Effector memory CD8-positive, alpha-beta T cell (primary cell): ENCODE data around the gene CPSF3.

Experiments used
- ATAC-seq: fragments of 150-1000 bp; cut with Tn5 transposase; replicated peaks from 2 replicates; pipeline ENCODE4 v1.10.0; 2021; ENCODE audit warnings: mild to moderate bottlenecking, moderate library complexity
- DNase-seq, 3 experiments: peaks; one replicate each; pipeline ENCODE4 v3.0.0; 2021
- H3K27ac Mint-ChIP-seq, 2 donors: one replicate each; pipeline ENCODE4 v1.8.0; 2022; ENCODE audit warnings: mild to moderate bottlenecking in 2 of 2, mixed read lengths in 2 of 2, moderate library complexity in 2 of 2
- H3K27me3 Mint-ChIP-seq, 2 donors: one replicate each; pipeline ENCODE4 v1.8.0; 2022; ENCODE audit warnings: mixed read lengths in 2 of 2
- H3K36me3 Mint-ChIP-seq: one replicate; pipeline ENCODE4 v1.8.0; 2022; ENCODE audit warnings: mild to moderate bottlenecking, moderate library complexity, mixed read lengths; ENCODE audit not compliant: insufficient read depth
- H3K4me1 Mint-ChIP-seq, 2 donors: one replicate each; pipeline ENCODE4 v1.8.0; 2022; ENCODE audit warnings: low read depth in 2 of 2, mixed read lengths in 2 of 2
- H3K4me3 Mint-ChIP-seq, 2 donors: one replicate each; pipeline ENCODE4 v1.8.0; 2022; ENCODE audit warnings: mild to moderate bottlenecking in 2 of 2, mixed read lengths in 2 of 2, moderate library complexity in 2 of 2
- H3K9me3 Mint-ChIP-seq, 2 donors: one replicate each; pipeline ENCODE4 v1.8.0; 2022; ENCODE audit warnings: mixed read lengths in 2 of 2
- total RNA-seq, 9 experiments: gene quantifications; one replicate each; lab custom pipeline; 2026; lab: John Stamatoyannopoulos, UW

The CPSF3 gene
- total RNA-seq: 23.5 to 120 (median 50.5) reads per million in 9 experiments

- H3K9me3 Mint-ChIP-seq: no peaks in the 10 kb centered on the region
- no peaks in the 10 kb centered on the region for H3K27me3 Mint-ChIP-seq
- H3K36me3 Mint-ChIP-seq: peaks cover 17% of the 10 kb centered on the region
- H3K4me1 Mint-ChIP-seq: peaks cover 23 to 36% of the 10 kb centered on the region in 2 donors
- H3K27ac Mint-ChIP-seq: peak within 1 kb of the TSS in 1 of 2 donors; percentile 95
- DNase-seq (peak; percentile 93 to 96 (median 95)), ATAC-seq (peak; percentile 86)
- H3K4me3 Mint-ChIP-seq: no peak within 1 kb of the TSS
These were observed at the start of gene CPSF3, which contains the start of gene ITGB1BP1 for GRCh38 chr2:9423100-9423921. TSS of gene CPSF3 (plus strand) at chr2:9423654. CDS start at chr2:9423774, 120 bp downstream. TSS of gene ITGB1BP1 (minus strand) at chr2:9423528. CDS start at chr2:9418697, 4,831 bp downstream.

- Mint-ChIP-seq H3K9me3 (no peaks in the 10 kb centered on the region), H3K4me3 (no peak overlapping the region), H3K36me3 (no peaks in the 10 kb centered on the region), H3K4me1 (peaks cover 0 to 5% of the 10 kb centered on the region in 2 donors), H3K27me3 (peaks cover 54 to 70% of the 10 kb centered on the region in 2 donors), H3K27ac (no peak overlapping the region)
- DNase-seq (no peak), ATAC-seq (no peak)
These were observed 49.3 kb upstream of the CPSF3 start for GRCh38 chr2:9374071-9374730.

DNA sequence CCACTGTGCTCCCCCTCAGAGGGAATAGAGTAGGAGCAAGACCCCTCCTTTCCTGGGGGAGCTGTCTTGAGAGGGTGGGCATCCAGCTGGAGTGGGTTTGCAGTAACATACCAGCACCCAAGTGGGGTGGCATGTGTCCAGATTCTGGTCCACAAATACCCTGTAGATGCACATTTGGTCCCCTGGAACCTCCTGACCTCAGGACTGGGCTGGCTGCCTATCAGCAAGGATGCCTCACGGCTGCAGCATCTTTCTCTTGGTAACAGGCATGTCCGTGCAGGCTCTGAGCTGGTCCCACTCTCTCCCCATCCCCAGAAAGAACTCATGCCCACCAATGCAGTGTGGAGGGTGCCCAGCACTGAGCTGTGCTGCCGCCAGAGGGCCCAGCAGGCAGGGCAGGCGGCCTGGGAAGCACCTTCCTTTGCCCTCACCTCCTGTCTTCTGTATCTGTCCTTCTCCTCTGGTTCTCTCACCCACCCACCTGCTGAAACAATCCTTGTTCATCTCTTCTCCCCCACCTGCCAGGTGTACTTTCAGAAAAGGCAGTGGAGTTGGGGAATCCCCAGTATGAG is 47.5 kb upstream of the CPSF3 start:
- Mint-ChIP-seq H3K36me3 (no peaks in the 10 kb centered on the region), H3K27me3 (peaks cover 41 to 55% of the 10 kb centered on the region in 2 donors)

GRCh38 chr2:9377461-9378097 is 45.9 kb upstream of the CPSF3 start:
- no peaks in the 10 kb centered on the region for H3K36me3 Mint-ChIP-seq
- ATAC-seq (no peak), DNase-seq (no peak)
- H3K27ac Mint-ChIP-seq: no peak overlapping the region
- no peak overlapping the region for H3K4me3 Mint-ChIP-seq
- H3K4me1 Mint-ChIP-seq: peaks cover 0 to 5% of the 10 kb centered on the region in 2 donors
- H3K27me3 Mint-ChIP-seq: peaks cover 31 to 41% of the 10 kb centered on the region in 2 donors
- no peaks in the 10 kb centered on the region for H3K9me3 Mint-ChIP-seq

More for the DNA sequence above, 47.5 kb upstream of the CPSF3 start:
- no peak overlapping the region for H3K27ac Mint-ChIP-seq
- ATAC-seq (no peak), DNase-seq (no peak)
- H3K4me3 Mint-ChIP-seq: no peak overlapping the region
- H3K4me1 Mint-ChIP-seq: peaks cover 0 to 5% of the 10 kb centered on the region in 2 donors
- no peaks in the 10 kb centered on the region for H3K9me3 Mint-ChIP-seq

DNA sequence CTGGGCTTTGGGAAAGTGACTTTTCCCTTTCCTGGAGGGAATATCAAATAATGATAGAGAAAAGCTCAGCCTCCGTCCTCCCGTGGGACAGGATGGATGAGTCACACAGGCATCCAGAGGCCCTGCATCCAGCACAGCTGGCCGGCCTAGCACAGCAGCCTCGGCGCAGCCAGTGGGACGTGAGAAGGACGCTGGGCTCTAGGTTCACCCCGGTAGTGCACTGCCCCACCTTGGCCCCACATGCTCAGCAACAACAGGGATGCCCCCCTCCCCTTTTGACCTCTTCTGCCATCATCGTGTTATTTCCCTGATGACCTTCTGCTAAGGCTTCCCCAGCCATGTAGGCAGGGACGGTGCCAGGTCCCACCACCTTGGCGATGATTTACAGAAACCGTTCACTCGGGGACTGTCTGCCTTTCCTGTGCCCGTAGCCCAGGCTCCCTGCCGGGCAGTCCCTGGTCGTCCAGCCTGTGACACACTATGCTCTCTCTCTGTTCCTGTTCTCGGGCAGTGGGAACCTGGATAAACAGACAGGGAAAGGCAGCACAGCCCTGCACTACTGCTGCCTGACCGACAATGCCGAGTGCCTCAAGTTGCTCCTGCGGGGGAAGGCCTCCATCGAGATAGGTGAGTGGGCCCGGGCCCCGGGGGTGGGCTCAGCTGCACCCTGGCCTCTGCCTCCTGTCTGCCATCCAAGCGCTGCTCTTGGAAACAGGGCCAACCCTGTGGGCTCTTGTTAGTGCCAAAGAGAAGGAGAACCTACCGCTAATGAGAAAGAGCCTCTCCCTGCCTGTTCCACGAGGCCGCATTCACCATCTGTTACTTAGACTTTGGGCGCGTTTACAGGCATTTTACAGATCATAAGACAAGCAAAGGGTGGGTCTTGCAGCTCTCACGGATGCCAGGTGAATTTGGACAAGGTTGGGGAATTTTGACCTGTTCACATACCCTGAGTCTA is 44.7 kb upstream of the CPSF3 start:
- Mint-ChIP-seq H3K4me3 (no peak overlapping the region), H3K36me3 (no peaks in the 10 kb centered on the region), H3K27me3 (peaks cover 31 to 42% of the 10 kb centered on the region in 2 donors), H3K4me1 (peaks cover 0 to 5% of the 10 kb centered on the region in 2 donors), H3K9me3 (no peaks in the 10 kb centered on the region), H3K27ac (no peak overlapping the region)
- ATAC-seq (no peak), DNase-seq (no peak)

DNA sequence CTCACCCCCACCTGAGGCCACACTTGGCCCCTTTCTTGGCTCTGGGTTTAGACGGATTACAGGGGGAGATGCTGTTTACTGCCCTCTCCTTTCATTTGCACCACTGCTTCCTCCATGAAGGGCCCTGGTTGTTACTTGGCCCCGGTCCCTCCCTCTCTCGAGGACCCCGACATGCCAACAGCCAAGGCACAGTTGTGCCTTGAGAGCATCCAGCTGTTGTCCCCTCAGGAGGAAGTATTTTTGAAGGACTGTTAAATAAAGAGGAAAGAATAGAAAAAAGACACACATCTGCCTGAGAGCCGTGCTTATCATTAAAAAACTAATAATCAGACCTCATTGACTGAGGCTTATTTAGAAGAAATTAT is 44.1 kb upstream of the CPSF3 start:
- Mint-ChIP-seq H3K36me3 (no peaks in the 10 kb centered on the region), H3K9me3 (no peaks in the 10 kb centered on the region), H3K4me1 (peaks cover 0 to 5% of the 10 kb centered on the region in 2 donors), H3K27me3 (peaks cover 26 to 35% of the 10 kb centered on the region in 2 donors), H3K27ac (no peak overlapping the region), H3K4me3 (no peak overlapping the region)
- DNase-seq (no peak), ATAC-seq (no peak)

- DNase-seq (no peak), ATAC-seq (no peak)
- Mint-ChIP-seq H3K27me3 (peaks cover 22 to 29% of the 10 kb centered on the region in 2 donors), H3K27ac (no peak overlapping the region), H3K9me3 (no peaks in the 10 kb centered on the region), H3K4me3 (no peak overlapping the region), H3K4me1 (peaks cover 0 to 5% of the 10 kb centered on the region in 2 donors), H3K36me3 (no peaks in the 10 kb centered on the region)
These were observed 42.5 kb upstream of the CPSF3 start for GRCh38 chr2:9380702-9381628.

GRCh38 chr2:9382604-9383235 is 40.7 kb upstream of the CPSF3 start:
- Mint-ChIP-seq H3K27me3 (peaks cover 9 to 20% of the 10 kb centered on the region in 2 donors), H3K4me1 (no peaks in the 10 kb centered on the region), H3K36me3 (no peaks in the 10 kb centered on the region), H3K4me3 (no peak overlapping the region), H3K27ac (no peak overlapping the region), H3K9me3 (no peaks in the 10 kb centered on the region)
- no peak for ATAC-seq
- DNase-seq: no peak

DNA sequence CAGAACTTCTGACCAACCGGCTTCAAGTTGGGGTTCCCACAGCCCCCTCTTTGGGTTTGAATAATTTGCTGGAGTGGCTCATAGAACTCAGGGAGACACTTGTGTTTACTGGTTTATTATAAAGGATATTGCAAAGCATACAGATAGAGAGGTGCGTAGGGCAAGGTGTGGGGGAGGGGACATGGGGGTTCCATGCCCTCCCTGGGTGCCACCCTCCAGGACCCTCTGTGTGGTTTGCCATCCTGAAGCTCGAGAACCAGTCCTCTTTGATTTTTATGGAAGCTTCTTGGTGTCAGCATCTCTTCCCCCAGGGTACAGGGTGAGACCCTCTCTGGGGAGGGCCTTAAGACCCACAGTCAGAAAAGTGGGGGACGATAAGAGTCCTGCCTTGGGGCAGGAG is 38.9 kb upstream of the CPSF3 start:
- no peaks in the 10 kb centered on the region for H3K36me3 Mint-ChIP-seq
- ATAC-seq (no peak), DNase-seq (no peak)
- H3K27ac Mint-ChIP-seq: no peak overlapping the region
- no peaks in the 10 kb centered on the region for H3K4me1 Mint-ChIP-seq
- H3K9me3 Mint-ChIP-seq: no peaks in the 10 kb centered on the region
- peaks cover 0 to 10% of the 10 kb centered on the region in 2 donors for H3K27me3 Mint-ChIP-seq
- H3K4me3 Mint-ChIP-seq: no peak overlapping the region

GRCh38 chr2:9385841-9386240 is 37.6 kb upstream of the CPSF3 start:
- Mint-ChIP-seq H3K27me3 (peaks cover 0 to 10% of the 10 kb centered on the region in 2 donors), H3K9me3 (no peaks in the 10 kb centered on the region), H3K36me3 (no peaks in the 10 kb centered on the region), H3K4me3 (no peak overlapping the region), H3K27ac (no peak overlapping the region), H3K4me1 (no peaks in the 10 kb centered on the region)
- no peak for DNase-seq
- ATAC-seq: no peak

DNA sequence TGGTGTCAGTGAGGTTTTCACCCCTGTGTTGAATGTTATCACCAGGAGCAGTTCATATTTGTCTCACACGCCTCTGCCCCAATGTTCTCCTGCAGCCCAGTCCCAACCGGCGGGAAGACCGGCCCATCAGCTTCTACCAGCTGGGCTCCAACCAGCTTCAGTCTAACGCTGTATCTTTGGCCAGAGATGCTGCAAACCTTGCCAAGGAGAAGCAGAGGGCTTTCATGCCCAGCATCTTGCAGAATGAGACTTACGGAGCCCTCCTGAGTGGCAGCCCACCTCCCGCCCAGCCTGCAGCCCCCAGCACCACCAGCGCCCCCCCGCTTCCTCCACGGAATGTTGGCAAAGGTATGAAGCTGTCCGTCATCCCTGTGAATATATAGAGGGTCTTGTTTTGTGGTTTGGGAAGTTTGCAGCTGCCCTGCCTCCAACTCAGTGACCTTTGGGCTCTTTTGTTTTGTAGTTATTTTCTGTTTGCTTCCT is 35.2 kb upstream of the CPSF3 start:
- no peaks in the 10 kb centered on the region for H3K36me3 Mint-ChIP-seq
- DNase-seq: no peak
- H3K27ac Mint-ChIP-seq: no peak overlapping the region
- ATAC-seq: no peak
- H3K27me3 Mint-ChIP-seq: peaks cover 0 to under 1% of the 10 kb centered on the region in 2 donors
- H3K4me3 Mint-ChIP-seq: no peak overlapping the region
- no peaks in the 10 kb centered on the region for H3K4me1 Mint-ChIP-seq
- H3K9me3 Mint-ChIP-seq: no peaks in the 10 kb centered on the region
